Neural progenitor cell (in vitro differentiated cells): ENCODE results near the gene ABHD13. TPM values are rescaled to one million over a fixed set of nuclear protein-coding genes. Genes with fewer than 3 reads are reported as not detected.

Source experiments
- DNase-seq: peaks from one replicate; pipeline ENCODE4 v3.0.0-alpha.2; 2016; ENCODE audit warnings: low spot score
- H2AFZ ChIP-seq: fragments of 200-600 bp; sonication (generic); replicated peaks from 2 replicates; pipeline ENCODE4 v1.6.1; 2016; ENCODE audit warnings: antibody characterized with exemption
- H3F3A ChIP-seq: fragments of 200-600 bp; sonication (generic); 2 replicates; pipeline ENCODE4 v1.6.1; 2016; ENCODE audit warnings: antibody characterized with exemption, low read depth
- H3K27ac ChIP-seq: fragments of 200-600 bp; sonication (generic); 2 replicates; pipeline ENCODE4 v1.5.1; 2016; ENCODE audit warnings: mild to moderate bottlenecking
- H3K27me3 ChIP-seq: fragments of 200-600 bp; sonication (generic); 2 replicates; pipeline ENCODE4 v1.6.1; 2016; ENCODE audit warnings: mild to moderate bottlenecking, moderate library complexity
- H3K36me3 ChIP-seq: fragments of 200-600 bp; sonication (generic); 2 replicates; pipeline ENCODE4 v1.5.1; 2016
- H3K4me1 ChIP-seq: fragments of 200-600 bp; sonication (generic); 2 replicates; pipeline ENCODE4 v1.6.1; 2016; ENCODE audit warnings: mixed run types
- H3K4me2 ChIP-seq: fragments of 200-600 bp; sonication (generic); 2 replicates; pipeline ENCODE4 v1.6.1; 2016
- H3K4me3 ChIP-seq: fragments of 200-600 bp; sonication (generic); 2 replicates; pipeline ENCODE4 v1.5.1; 2016
- H3K79me2 ChIP-seq: fragments of 200-600 bp; sonication (generic); 2 replicates; pipeline ENCODE4 v1.6.1; 2016; ENCODE audit warnings: low read depth
- H3K9ac ChIP-seq: fragments of 200-600 bp; sonication (generic); 2 replicates; pipeline ENCODE4 v1.6.1; 2016
- H3K9me3 ChIP-seq: fragments of 200-600 bp; sonication (generic); 2 replicates; pipeline ENCODE4 v1.5.1; 2016; ENCODE audit warnings: low read depth
- H4K20me1 ChIP-seq: fragments of 200-600 bp; sonication (generic); 2 replicates; pipeline ENCODE4 v1.6.1; 2016; ENCODE audit warnings: low read depth
- H3K27ac Mint-ChIP-seq: 3 replicates; pipeline ENCODE4 v1.8.0; 2021; ENCODE audit warnings: mixed read lengths
- H3K27me3 Mint-ChIP-seq: 2 replicates; pipeline ENCODE4 v1.8.0; 2022; ENCODE audit warnings: low read depth, mild to moderate bottlenecking, inconsistent platforms, moderate library complexity, mixed read lengths; ENCODE audit not compliant: insufficient read depth
- H3K36me3 Mint-ChIP-seq: 3 replicates; pipeline ENCODE4 v1.8.0; 2021; ENCODE audit warnings: mixed read lengths
- H3K4me1 Mint-ChIP-seq: 3 replicates; pipeline ENCODE4 v1.8.0; 2021; ENCODE audit warnings: mixed read lengths
- H3K4me3 Mint-ChIP-seq: 3 replicates; pipeline ENCODE4 v1.8.0; 2021; ENCODE audit warnings: mild to moderate bottlenecking, moderate library complexity, mixed read lengths
- H3K9me3 Mint-ChIP-seq: 3 replicates; pipeline ENCODE4 v1.8.0; 2020; ENCODE audit warnings: mixed read lengths
- CTCF ChIP-seq: fragments of 200-600 bp; sonication (generic); IDR thresholded peaks from 2 replicates; pipeline ENCODE4 v1.5.1; 2017; ENCODE audit warnings: antibody characterized with exemption, mild to moderate bottlenecking
- EZH2 ChIP-seq: fragments of 200-600 bp; sonication (generic); IDR thresholded peaks from 2 replicates; pipeline ENCODE4 v1.6.1; 2017; ENCODE audit warnings: antibody characterized with exemption, mild to moderate bottlenecking, moderate library complexity
- EZH2phosphoT487 ChIP-seq: fragments of 200-600 bp; sonication (generic); IDR thresholded peaks from 2 replicates; pipeline ENCODE4 v1.6.1; 2017; ENCODE audit warnings: antibody characterized with exemption
- total RNA-seq: library from RNA; depleted of rRNA; stranded (reverse); fragments of >200 nt; gene quantifications from 2 replicates; pipeline ENCODE4 v1.2.3, GENCODE V29; 2015; ENCODE audit warnings: low replicate concordance

ABHD13 gene
- total RNA-seq, 1 donor from 2014 or later = 17.6 TPM

- H3K79me2 ChIP-seq = no peaks in the 10 kb centered on the region
Measured at GRCh38 chr13:108188260-108188659, 29.9 kb upstream of the ABHD13 start.

GRCh38 chr13:108190897-108191296 is 27.3 kb upstream of the ABHD13 start:
- no peaks in the 10 kb centered on the region for H3K36me3 Mint-ChIP-seq
- peaks cover 3% of the 10 kb centered on the region for H3K27me3 Mint-ChIP-seq
- H3K27me3 ChIP-seq = no peaks in the 10 kb centered on the region
- H2AFZ ChIP-seq = no peak overlapping the region
- no peak overlapping the region for H3K4me3 ChIP-seq
- no peak overlapping the region for H3K4me3 Mint-ChIP-seq
- no peak for DNase-seq
- TF ChIP-seq EZH2phosphoT487 = no peak
- TF ChIP-seq EZH2 = no peak
- no peaks in the 10 kb centered on the region for H3K9me3 ChIP-seq
- no peaks in the 10 kb centered on the region for H3K9me3 Mint-ChIP-seq
- H3K4me1 ChIP-seq = no peaks in the 10 kb centered on the region
- no peaks in the 10 kb centered on the region for H4K20me1 ChIP-seq
- H3K4me2 ChIP-seq = no peak overlapping the region
- no peak overlapping the region for H3K27ac Mint-ChIP-seq
- no peaks in the 10 kb centered on the region for H3F3A ChIP-seq
- no peaks in the 10 kb centered on the region for H3K4me1 Mint-ChIP-seq
- H3K36me3 ChIP-seq = no peaks in the 10 kb centered on the region
- H3K79me2 ChIP-seq = no peaks in the 10 kb centered on the region
- no peak overlapping the region for H3K9ac ChIP-seq
- H3K27ac ChIP-seq = no peak overlapping the region

More at GRCh38 chr13:108188260-108188659, 29.9 kb upstream of the ABHD13 start:
- H3K27ac ChIP-seq = no peak overlapping the region
- H3K9me3 ChIP-seq = no peaks in the 10 kb centered on the region
- Mint-ChIP-seq H3K27me3 (no peaks in the 10 kb centered on the region), H3K9me3 (no peaks in the 10 kb centered on the region), H3K36me3 (no peaks in the 10 kb centered on the region), H3K4me3 (no peak overlapping the region), H3K27ac (no peak overlapping the region), H3K4me1 (no peaks in the 10 kb centered on the region)
- no peak overlapping the region for H3K4me3 ChIP-seq
- no peak for DNase-seq
- no peaks in the 10 kb centered on the region for H3K4me1 ChIP-seq
- H3K27me3 ChIP-seq = no peaks in the 10 kb centered on the region
- no peak for TF ChIP-seq EZH2phosphoT487
- TF ChIP-seq CTCF = no peak
- TF ChIP-seq EZH2 = no peak
- no peaks in the 10 kb centered on the region for H3F3A ChIP-seq
- H3K36me3 ChIP-seq = no peaks in the 10 kb centered on the region
- no peak overlapping the region for H3K4me2 ChIP-seq
- H4K20me1 ChIP-seq = no peaks in the 10 kb centered on the region
- H3K9ac ChIP-seq = no peak overlapping the region
- no peak overlapping the region for H2AFZ ChIP-seq

GRCh38 chr13:108193806-108194205 is 24.4 kb upstream of the ABHD13 start:
- H3K4me3 Mint-ChIP-seq = no peak overlapping the region
- DNase-seq = no peak
- Histone ChIP-seq H3K27ac (no peak overlapping the region), H3K4me1 (no peaks in the 10 kb centered on the region), H3K9ac (no peak overlapping the region), H3K79me2 (no peaks in the 10 kb centered on the region), H3K36me3 (no peaks in the 10 kb centered on the region), H3K4me3 (no peak overlapping the region), H3K9me3 (no peaks in the 10 kb centered on the region), H3K4me2 (no peak overlapping the region), H3K27me3 (no peaks in the 10 kb centered on the region), H4K20me1 (no peaks in the 10 kb centered on the region), H2AFZ (no peak overlapping the region), H3F3A (no peaks in the 10 kb centered on the region)
- peaks cover 13% of the 10 kb centered on the region for H3K4me1 Mint-ChIP-seq
- no peak overlapping the region for H3K27ac Mint-ChIP-seq
- no peak for TF ChIP-seq EZH2
- TF ChIP-seq EZH2phosphoT487 = no peak
- TF ChIP-seq CTCF = no peak
- H3K36me3 Mint-ChIP-seq = no peaks in the 10 kb centered on the region
- H3K27me3 Mint-ChIP-seq = peaks cover 3% of the 10 kb centered on the region
- H3K9me3 Mint-ChIP-seq = peaks cover 5% of the 10 kb centered on the region

GRCh38 chr13:108194435-108194936 is 23.7 kb upstream of the ABHD13 start:
- H3K9me3 Mint-ChIP-seq = peaks cover 7% of the 10 kb centered on the region
- H3K36me3 Mint-ChIP-seq = no peaks in the 10 kb centered on the region
- H3K27ac ChIP-seq = no peak overlapping the region

More at GRCh38 chr13:108194435-108194936, 23.7 kb upstream of the ABHD13 start:
- no peak for DNase-seq
- Mint-ChIP-seq H3K4me1 (peaks cover 14% of the 10 kb centered on the region), H3K27me3 (peaks cover 3% of the 10 kb centered on the region), H3K4me3 (no peak overlapping the region), H3K27ac (no peak overlapping the region)
- no peaks in the 10 kb centered on the region for H4K20me1 ChIP-seq
- no peaks in the 10 kb centered on the region for H3K27me3 ChIP-seq
- no peaks in the 10 kb centered on the region for H3F3A ChIP-seq
- TF ChIP-seq CTCF (no peak), EZH2 (no peak), EZH2phosphoT487 (no peak)
- H3K4me2 ChIP-seq = no peak overlapping the region
- no peaks in the 10 kb centered on the region for H3K9me3 ChIP-seq
- no peak overlapping the region for H3K4me3 ChIP-seq
- H2AFZ ChIP-seq = no peak overlapping the region
- no peaks in the 10 kb centered on the region for H3K79me2 ChIP-seq
- H3K4me1 ChIP-seq = no peaks in the 10 kb centered on the region
- H3K9ac ChIP-seq = no peak overlapping the region
- H3K36me3 ChIP-seq = no peaks in the 10 kb centered on the region
